Stimulated activated CD8-positive, alpha-beta memory T cell treated with anti-CD3 and anti-CD28 coated beads, Interleukin-7, amount 100 ng/mL, for 24 hours (primary cell): ENCODE results near the gene OR51D1.

Experiments used
- DNase-seq: peaks from one replicate; pipeline ENCODE4 v3.0.0-alpha.2; 2020; ENCODE audit warnings: low read depth

OR51D1 gene

DNA sequence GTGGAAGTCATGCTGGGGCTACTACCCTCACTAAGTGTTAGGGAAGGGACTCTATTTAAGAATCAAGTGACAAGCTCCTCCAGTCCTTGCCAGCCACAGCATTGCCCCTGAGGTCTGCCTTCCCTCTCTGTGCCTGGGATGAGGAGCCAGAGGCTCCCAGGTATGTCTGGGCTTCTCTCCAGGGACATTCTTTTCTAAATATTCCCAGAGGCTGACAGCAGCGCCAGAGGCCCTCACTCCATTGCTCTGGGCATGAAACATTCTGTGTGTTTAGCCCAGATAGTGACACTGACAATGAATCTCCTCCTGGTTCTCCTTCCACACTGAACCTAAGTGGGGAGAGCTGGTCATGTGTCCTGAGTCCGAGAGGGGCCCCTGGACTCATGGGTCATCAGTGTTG, 8.7 kb downstream of the OR51D1 start:
- no peak for DNase-seq

DNA sequence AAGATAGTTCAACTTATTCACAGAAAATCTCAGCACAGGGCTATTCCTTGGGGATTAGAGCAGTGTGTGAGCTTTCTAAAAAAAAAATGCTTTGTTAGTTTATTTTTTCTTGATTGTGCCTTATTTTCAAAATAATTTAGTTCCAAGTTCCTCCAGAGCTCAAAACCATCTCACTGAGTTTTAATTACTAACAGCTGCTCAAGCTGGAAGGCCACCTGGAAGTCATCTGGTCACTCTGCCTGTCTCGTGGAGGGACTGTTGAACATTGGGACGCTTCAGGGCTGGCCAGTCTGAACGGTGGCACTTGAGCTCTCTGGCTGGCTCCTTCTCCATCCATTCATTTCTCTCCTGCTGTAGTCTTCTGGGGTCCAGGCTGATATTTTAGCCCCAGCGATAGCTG, 10.5 kb downstream of the OR51D1 start:
- DNase-seq, result no peak

DNA sequence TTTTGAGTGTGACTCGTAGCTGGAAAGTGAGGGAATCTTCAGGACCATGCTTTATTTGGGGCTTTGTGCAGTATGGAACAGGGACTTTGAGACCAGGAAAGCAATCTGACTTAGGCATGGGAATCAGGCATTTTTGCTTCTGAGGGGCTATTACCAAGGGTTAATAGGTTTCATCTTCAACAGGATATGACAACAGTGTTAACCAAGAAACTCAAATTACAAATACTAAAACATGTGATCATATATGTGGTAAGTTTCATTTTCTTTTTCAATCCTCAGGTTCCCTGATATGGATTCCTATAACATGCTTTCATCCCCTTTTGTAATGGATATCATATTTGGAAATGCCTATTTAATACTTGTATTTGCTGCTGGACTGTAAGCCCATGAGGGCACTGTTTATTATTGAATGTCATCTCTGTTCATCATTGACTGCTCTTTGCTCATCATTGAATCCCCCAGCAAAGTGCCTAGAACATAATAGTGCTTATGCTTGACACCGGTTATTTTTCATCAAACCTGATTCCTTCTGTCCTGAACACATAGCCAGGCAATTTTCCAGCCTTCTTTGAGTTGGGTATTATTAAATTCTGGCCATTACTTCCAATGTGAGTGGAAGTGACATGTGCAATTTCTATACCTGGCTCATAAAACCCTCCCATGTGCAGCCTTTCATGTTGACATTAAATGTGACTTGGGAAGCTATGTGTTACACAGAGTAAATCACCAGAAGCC, 17.5 kb downstream of the OR51D1 start:
- DNase-seq, result no peak

DNA sequence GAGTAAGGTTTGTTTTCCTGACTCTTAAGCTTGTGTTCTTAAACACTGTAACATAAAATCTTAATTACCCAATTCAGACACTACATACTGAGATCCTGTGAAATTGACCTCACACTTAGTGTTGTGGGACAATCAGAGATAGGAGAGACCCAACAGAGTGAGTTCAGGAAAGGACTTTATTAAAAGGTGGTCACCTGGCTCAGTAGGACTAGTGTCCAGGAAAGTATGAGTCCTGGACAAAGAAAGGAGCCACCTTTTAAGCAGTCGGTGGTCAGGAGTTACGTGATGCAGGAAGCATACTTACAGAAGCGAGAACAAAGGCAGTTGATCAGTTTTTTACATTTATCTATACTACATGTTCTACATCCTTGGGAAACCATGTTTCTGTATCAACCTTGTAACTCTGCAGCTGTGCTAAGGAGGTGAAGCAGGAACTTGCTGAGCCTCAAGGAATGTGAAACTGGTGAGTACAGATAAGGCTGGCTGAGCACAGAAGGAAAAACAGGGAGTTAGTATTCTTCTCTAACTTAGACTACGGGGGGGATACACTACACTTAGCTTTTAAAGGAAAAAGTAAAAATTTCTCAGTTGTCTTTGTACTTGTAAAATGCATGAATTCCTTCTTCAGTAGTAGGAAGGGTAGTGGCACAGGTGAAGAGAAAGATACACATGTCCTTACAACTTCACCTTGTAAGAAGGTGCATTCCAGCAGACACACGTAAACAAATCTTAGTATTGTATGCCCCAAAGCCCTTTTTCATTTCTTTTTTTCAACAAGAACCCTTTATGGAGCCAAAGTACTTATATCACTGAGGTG, 21.6 kb downstream of the OR51D1 start:
- no peak for DNase-seq

DNA sequence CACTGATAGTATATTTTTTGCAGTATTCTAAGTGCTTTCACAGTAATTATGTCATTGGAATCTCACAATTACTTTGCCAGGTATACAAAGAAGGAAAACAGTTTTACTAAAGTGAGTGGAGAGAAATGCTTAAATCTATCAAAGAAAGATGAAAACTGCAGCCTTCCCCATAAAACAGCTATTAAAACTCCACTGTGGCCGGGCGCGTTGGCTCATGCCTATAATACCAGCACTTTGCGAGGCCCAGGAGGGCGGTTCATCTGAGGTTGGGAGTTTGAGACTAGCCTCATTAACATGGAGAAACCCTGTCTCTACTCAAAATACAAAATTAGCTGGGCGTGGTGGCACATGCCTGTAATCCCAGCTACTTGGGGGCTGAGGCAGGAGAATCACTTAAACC, 25.6 kb downstream of the OR51D1 start:
- no peak for DNase-seq

DNA sequence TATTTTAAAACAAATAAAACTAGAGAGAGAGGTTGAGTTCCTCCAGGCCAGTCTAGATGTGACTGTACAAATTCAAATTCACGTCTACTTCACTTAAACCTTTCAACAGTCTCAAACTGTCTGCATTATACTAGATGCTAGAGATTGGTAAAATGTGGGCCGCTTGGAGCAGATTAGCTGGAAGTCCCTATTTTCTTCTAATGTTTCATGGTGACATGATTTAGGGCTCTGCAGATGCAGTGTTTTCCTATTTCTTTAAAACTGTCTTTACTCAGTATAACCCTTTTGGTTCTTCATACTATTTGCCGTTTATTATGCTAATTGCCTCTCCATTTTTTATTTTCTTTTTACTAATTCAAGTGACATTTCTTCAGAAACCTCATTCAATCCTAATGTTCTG, 26.9 kb downstream of the OR51D1 start:
- no peak for DNase-seq

- DNase-seq, result no peak
These were observed 27.5 kb downstream of the OR51D1 start for GRCh38 chr11:4664786-4665185.

GRCh38 chr11:4665424-4665823, 28.1 kb downstream of the OR51D1 start:
- no peak for DNase-seq

GRCh38 chr11:4671741-4672140, 34.5 kb downstream of the OR51D1 start:
- no peak for DNase-seq

DNA sequence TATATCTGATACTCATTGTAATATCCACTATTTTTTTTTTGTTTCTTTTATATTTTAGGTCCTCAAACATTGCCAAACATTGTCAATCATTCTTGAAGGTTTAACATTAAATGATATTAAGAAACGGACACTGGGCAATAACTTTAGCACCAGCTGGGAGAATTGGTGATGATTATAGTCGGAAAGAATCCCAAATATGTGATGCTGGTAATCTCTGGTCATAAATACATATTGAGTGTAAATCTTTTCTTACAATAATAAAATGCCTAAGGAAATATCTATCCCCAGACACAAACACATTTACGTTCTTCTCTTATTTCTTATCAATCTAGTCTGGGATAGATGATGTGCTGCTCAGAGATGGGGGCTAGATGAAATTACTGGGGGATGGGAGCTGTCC, 35.2 kb downstream of the OR51D1 start:
- DNase-seq, result no peak

DNA sequence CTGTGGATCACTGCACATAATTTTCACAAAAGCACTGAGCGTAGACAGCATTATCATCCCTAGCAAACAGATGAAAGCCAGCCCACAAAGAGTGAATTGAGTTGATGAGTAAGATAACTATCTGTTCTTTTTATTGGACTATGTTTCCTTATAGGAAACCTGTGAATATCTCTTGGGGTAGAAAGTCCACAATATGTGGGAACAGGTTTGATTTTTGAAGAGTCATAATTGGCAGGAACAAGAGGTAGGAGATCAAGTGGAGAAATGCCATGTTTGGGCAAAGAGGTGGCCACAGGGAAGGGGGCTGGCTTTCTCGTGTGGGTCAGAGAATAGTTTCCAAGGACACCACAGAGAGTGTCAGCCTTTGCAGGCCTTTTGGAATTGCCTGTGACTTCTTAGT, 36.5 kb downstream of the OR51D1 start:
- DNase-seq, result no peak

GRCh38 chr11:4677948-4678347, 40.7 kb downstream of the OR51D1 start:
- no peak for DNase-seq

DNA sequence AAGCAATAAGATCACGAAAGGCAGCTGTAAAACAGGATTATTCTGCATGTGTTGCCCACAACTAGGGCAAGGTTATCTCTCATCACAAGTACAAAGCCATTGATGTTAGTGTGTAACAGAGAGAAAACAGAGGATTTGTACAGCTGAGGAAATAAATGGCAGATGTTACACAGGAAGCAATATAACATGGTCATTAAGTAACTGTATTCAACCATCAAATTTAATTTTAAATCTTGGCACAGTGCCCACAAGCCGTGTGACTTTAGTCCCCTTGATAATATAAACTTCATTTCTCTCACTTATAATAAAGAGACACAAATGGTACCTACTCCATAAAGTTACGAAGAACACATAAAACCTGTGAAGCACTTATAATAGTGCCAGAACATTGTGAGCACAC, 43.1 kb downstream of the OR51D1 start:
- no peak for DNase-seq

- no peak for DNase-seq
These were observed 45.5 kb downstream of the OR51D1 start for GRCh38 chr11:4682623-4683419.

DNA sequence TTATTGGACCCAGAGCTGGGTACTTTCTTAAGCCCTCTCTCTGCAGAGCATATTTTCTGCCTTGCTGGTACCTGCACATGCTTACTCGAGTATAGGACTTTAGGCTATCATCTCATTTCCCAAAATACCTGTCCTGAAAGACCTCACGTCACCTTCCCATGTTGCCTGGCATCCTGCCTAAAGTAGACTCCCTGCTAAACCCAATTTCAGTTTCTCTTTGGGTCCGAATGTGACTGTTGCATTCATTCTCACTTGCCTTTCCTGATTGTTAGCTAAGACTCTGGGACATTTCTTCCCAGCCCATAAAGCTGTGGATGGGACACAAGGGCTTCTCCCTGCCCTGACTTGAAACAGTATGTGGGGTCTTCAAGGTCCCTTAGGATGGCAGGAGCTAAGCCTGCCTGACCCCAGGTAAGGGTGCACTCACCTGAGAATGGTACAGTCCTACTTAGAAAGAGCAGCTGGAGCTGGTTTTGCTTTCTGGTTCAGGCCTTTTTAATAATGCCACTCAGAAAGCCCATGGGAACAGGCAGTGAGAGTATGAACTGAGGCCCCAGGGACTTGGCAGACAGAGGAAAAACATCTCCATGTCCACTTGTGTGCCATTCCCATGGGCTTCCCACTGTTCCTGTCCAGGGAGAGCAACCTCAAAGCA, 47.5 kb downstream of the OR51D1 start:
- no peak for DNase-seq
